Prostate gland (tissue), 2 donors: ENCODE results near the gene NSD1. TPM values are rescaled to one million over a fixed set of nuclear protein-coding genes. Genes with fewer than 3 reads are reported as not detected.

Experiments used
- DNase-seq: peaks from one replicate; pipeline ENCODE4 v3.0.0-alpha.2; 2019; ENCODE audit warnings: low spot score
- H3K27ac ChIP-seq, 2 donors: fragments of 200-600 bp; sonication (generic); 2 replicates each; pipeline ENCODE4 v1.5.1; 2017 to 2019
- H3K27me3 ChIP-seq: fragments of 200-600 bp; sonication (generic); replicated peaks from 2 replicates; pipeline ENCODE4 v1.5.1; 2019; ENCODE audit not compliant: insufficient read depth
- H3K36me3 ChIP-seq, 2 donors: fragments of 200-600 bp; sonication (generic); 1 replicate in 1 of 2; 2 replicates in 1 of 2; pipeline versions ENCODE4 v1.5.1 to v1.8.1; 2017 to 2019
- H3K4me1 ChIP-seq: fragments of 200-600 bp; sonication (generic); replicated peaks from 2 replicates; pipeline ENCODE4 v1.5.1; 2019
- H3K4me3 ChIP-seq, 2 donors: fragments of 200-600 bp; sonication (generic); 2 replicates each; pipeline ENCODE4 v1.5.1; 2017 to 2019
- H3K9me3 ChIP-seq: fragments of 200-600 bp; sonication (generic); 2 replicates; pipeline ENCODE4 v1.5.1; 2017
- CTCF ChIP-seq, 4 experiments: fragments of 200-600 bp in 2 of 4; fragments of 450-650 bp in 2 of 4; sonication (generic) in 2 of 4; IDR thresholded peaks; 1 replicate in 3 of 4; 2 replicates in 1 of 4; pipeline ENCODE4 v1.5.1; 2016 to 2019; ENCODE audit warnings: antibody characterized with exemption in 4 of 4, mild to moderate bottlenecking in 2 of 4, moderate library complexity in 2 of 4
- POLR2A ChIP-seq: fragments of 450-650 bp; IDR thresholded peaks from one replicate; pipeline ENCODE4 v1.6.1; 2016; ENCODE audit warnings: antibody characterized with exemption, mild to moderate bottlenecking
- POLR2AphosphoS5 ChIP-seq: sonication (generic); formaldehyde crosslinking; IDR thresholded peaks from one replicate; pipeline ENCODE4 v1.6.1; 2017; ENCODE audit warnings: antibody characterized with exemption
- WGBS: methylation state at CpG from one replicate; pipeline ENCODE4 v1.1.5; 2018; 5-methylcytosine and 5-hydroxymethylcytosine counted together
- intact Hi-C: fragments of 100-400 bp; cut with DNase I; formaldehyde crosslinking; loops from one replicate; pipeline ENCODE4 v1.14.2; 2022
- total RNA-seq, 2 donors: library from RNA; depleted of rRNA; stranded (reverse); fragments of >200 nt; gene quantifications; one replicate each; pipeline ENCODE4 v1.1.0, GENCODE V29; 2016

The NSD1 gene
- total RNA-seq, 2 donors from 2014 or later: 37.2 to 53.9 TPM

GRCh38 chr5:177294632-177295031, 161.1 kb downstream of the NSD1 start:
- no peak overlapping the region for H3K4me3 ChIP-seq
- WGBS: 92% methylated on average over 3 of the region's 3 CpGs
- no peak for DNase-seq
- H3K36me3 ChIP-seq: peaks cover 15 to 18% of the 10 kb centered on the region in 2 donors
- no peaks in the 10 kb centered on the region for H3K9me3 ChIP-seq
- H3K27me3 ChIP-seq: no peaks in the 10 kb centered on the region
- H3K4me1 ChIP-seq: no peaks in the 10 kb centered on the region
- H3K27ac ChIP-seq: no peak overlapping the region
- intact Hi-C loops: no loop called here
- TF ChIP-seq POLR2A (no peak), POLR2AphosphoS5 (no peak), CTCF (IDR thresholded peaks at IDR 0.05) (no peak)

- no peaks in the 10 kb centered on the region for H3K9me3 ChIP-seq
- no peak overlapping the region for H3K4me3 ChIP-seq
- peak overlapping the region in 1 of 2 donors; percentile 28 for H3K27ac ChIP-seq
- intact Hi-C loops: no loop called here
- H3K4me1 ChIP-seq: peaks cover 1% of the 10 kb centered on the region
- 92% methylated on average over 9 of the region's 9 CpGs for WGBS
- peaks cover 15 to 18% of the 10 kb centered on the region in 2 donors for H3K36me3 ChIP-seq
- no peaks in the 10 kb centered on the region for H3K27me3 ChIP-seq
- no peak for DNase-seq
- TF ChIP-seq POLR2AphosphoS5 (no peak), POLR2A (no peak), CTCF (IDR thresholded peaks at IDR 0.05) (no peak)
Observed at GRCh38 chr5:177295924-177296323, 162.4 kb downstream of the NSD1 start.

- Histone ChIP-seq H3K9me3 (no peaks in the 10 kb centered on the region), H3K4me1 (peaks cover 8% of the 10 kb centered on the region), H3K27me3 (no peaks in the 10 kb centered on the region), H3K36me3 (peaks cover 15 to 18% of the 10 kb centered on the region in 2 donors), H3K4me3 (no peak overlapping the region), H3K27ac (peak overlapping the region in 1 of 2 donors; percentile 28)
- no peak for DNase-seq
- intact Hi-C loops: no loop called here
- 33% methylated on average over 4 of the region's 4 CpGs for WGBS
- peak; percentile 29 for TF ChIP-seq POLR2AphosphoS5
- TF ChIP-seq POLR2A: no peak
Observed at GRCh38 chr5:177296581-177296980, 163.0 kb downstream of the NSD1 start.

- H3K9me3 ChIP-seq: no peaks in the 10 kb centered on the region
- DNase-seq: no peak
- H3K4me3 ChIP-seq: no peak overlapping the region
- peaks cover 19% of the 10 kb centered on the region for H3K4me1 ChIP-seq
- TF ChIP-seq POLR2AphosphoS5: no peak
- no peak for TF ChIP-seq CTCF (IDR thresholded peaks at IDR 0.05)
- no peak for TF ChIP-seq POLR2A
- WGBS: 78% methylated on average over 2 of the region's 2 CpGs
- intact Hi-C loops: no loop called here
- no peaks in the 10 kb centered on the region for H3K27me3 ChIP-seq
- no peak overlapping the region for H3K27ac ChIP-seq
- peaks cover 12 to 18% of the 10 kb centered on the region in 2 donors for H3K36me3 ChIP-seq
Observed at GRCh38 chr5:177297922-177298321, 164.3 kb downstream of the NSD1 start.

- H3K27me3 ChIP-seq: no peaks in the 10 kb centered on the region
- peak overlapping the region; percentile 7 to 84 for H3K27ac ChIP-seq
- H3K9me3 ChIP-seq: no peaks in the 10 kb centered on the region
- no peak for DNase-seq
- TF ChIP-seq CTCF (IDR thresholded peaks at IDR 0.05): no peak
- no peak for TF ChIP-seq POLR2AphosphoS5
- TF ChIP-seq POLR2A: no peak
- no peak overlapping the region for H3K4me3 ChIP-seq
- intact Hi-C loops: no loop called here
- peaks cover 19% of the 10 kb centered on the region for H3K4me1 ChIP-seq
- H3K36me3 ChIP-seq: peaks cover 3% of the 10 kb centered on the region in 2 donors
- WGBS: 65% methylated on average over 9 of the region's 9 CpGs
Observed at GRCh38 chr5:177299697-177300096, 166.1 kb downstream of the NSD1 start.
